HG03139 (cell line): ENCODE results near the gene GAL.

ENCODE experiments used
- ATAC-seq: cut with Tn5 transposase; IDR thresholded peaks from one replicate; pipeline ENCODE4 v1.9.1; 2021; ENCODE audit not compliant: unreplicated experiment

GAL gene

GRCh38 chr11:68680541-68681231 lies 3.7 kb upstream of the GAL start:
- ATAC-seq, result no peak

DNA sequence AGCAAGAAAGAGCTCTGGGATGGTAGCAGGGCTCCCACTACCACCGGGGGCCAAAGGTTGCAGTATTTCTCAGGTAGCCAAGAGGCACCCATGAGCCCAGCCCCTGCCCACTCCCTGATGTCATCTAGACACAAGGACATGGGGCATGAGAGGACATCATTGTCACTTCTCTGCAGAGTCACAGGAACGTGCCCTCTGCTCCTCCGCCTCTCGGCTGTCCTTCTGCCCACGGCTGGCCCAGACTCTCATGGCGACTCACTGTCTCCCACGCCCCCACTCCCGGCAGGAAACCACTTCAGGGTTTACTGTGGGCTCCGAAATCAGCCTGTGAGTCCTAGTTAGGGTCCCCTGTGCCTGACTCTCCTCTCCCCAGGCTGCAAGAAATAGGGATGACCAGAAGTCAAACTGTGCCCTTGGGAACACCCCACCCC lies 1.8 kb upstream of the GAL start:
- no peak for ATAC-seq

- ATAC-seq, result no peak
Observed at GRCh38 chr11:68683121-68683520, 1.2 kb upstream of the GAL start.

DNA sequence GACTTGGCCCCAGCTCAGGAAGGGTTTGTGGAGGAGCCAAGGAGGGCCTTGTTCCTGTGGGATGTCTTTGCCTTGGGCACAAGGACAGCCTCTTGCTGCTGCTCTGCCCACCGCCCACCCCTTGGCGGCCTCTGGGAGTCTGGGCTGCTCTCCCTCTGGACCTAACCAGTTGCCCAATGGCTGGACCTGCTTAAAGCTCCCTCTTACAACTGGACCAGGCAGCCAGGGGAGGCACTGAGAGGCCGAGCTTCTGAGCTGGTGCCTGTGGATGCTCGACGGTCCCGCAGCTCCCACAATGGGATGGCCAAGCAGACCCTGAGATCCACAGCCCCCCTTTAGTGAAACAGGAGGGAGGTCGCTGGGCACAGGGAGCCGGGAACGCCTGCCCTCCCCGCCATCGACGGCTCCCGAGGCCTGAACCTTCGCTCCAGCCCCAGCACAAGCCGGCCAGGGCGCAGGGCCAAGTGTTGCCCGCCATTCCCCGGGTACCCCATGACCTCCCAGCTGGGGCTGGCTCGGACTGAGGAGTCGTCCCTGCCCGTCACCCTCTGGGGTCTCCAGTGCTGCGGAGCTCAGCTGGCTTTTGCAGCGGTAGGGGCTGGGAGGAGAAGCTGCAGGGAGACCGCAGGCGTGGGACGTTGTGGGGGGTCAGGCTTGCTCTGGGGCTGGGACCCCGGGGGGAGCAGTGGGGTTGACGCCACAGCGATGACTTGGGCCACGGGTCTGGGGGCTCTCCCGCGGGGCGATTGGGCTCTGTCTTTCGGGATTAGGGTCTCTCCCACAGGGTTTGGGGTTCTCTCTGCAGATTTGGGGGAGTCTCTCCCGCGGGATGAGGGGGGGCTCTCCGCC lies 584 bp upstream of the GAL start:
- ATAC-seq, result no peak

GRCh38 chr11:68685656-68686380 lies 1.5 kb downstream of the GAL start:
- ATAC-seq, result no peak

GRCh38 chr11:68686486-68686885 lies 2.1 kb downstream of the GAL start:
- no peak for ATAC-seq

GRCh38 chr11:68687311-68687710 lies 3.0 kb downstream of the GAL start:
- no peak for ATAC-seq

DNA sequence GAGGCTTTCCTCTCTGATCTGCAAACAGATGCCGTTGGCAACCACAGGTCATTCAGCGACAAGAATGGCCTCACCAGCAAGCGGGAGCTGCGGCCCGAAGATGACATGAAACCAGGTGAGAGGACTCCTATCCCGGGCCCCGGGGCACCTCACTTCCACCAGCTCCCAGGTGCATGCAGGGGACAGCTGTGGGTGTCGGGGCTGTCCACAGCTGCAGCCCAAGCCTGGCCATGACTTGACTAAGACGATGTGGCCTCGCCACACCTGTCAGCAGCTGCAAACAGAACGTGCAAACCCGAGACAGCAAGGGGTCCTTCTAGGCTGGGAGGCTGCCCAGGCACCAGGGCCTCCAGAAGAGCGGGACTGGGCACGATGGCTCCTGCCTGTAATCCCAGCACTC lies 3.6 kb downstream of the GAL start:
- ATAC-seq, result no peak

- ATAC-seq, result no peak
Observed at GRCh38 chr11:68688881-68689280, 4.5 kb downstream of the GAL start.

GRCh38 chr11:68689737-68690625 lies 5.6 kb downstream of the GAL start:
- no peak for ATAC-seq

- ATAC-seq, result no peak
Observed at GRCh38 chr11:68690671-68691401, 6.5 kb downstream of the GAL start.

GRCh38 chr11:68691402-68691784 lies 7.0 kb downstream of the GAL start:
- no peak for ATAC-seq

DNA sequence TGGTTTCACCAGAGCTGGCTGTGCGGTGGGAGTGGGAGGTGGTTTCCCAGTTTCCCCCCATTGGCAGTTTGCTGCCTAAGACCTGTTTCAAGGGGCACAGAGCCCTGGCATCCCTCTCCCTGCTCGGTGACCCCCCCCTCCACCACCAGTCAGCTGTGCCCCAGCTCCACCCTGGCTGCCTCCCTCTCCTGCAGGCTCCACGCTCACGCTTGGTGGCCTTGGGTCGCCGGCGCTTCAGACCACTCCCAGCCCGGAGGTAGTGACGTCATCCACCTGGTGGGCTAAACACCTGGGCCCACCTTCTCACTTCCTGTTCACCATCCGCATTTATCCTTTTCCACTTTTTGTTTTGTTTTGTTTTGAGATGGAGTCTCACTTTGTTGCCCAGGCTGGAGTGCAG lies 7.8 kb downstream of the GAL start:
- ATAC-seq, result no peak

DNA sequence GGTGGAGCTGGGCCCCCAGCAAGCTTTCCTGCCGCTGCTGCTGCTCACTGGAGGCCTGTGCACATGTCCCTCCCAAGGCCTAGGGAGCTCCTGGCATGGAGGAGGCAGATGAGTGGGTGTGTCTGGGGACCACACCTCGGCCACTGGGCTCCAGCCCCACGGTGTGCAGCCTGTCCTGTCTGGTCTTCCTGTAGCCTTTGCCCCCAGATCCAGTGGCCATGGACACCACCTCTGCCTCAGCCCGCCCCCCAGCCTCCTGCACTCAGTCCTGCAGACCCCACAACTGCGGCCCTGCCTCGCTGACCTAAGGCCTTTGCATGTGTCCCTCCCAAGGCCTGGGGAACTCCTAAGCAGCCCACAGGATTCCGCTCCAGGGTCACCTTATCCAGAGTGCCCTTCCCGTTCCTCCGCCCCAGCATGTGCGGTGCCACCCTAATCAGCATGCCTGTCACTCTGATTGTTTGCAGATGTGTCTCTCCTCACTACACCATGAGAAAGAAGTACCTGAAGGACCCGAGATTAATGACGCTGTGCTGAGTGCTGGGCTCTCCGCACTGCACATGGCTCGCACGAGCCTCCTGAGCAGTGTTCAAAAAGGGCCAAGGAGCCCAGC lies 8.6 kb downstream of the GAL start:
- no peak for ATAC-seq

DNA sequence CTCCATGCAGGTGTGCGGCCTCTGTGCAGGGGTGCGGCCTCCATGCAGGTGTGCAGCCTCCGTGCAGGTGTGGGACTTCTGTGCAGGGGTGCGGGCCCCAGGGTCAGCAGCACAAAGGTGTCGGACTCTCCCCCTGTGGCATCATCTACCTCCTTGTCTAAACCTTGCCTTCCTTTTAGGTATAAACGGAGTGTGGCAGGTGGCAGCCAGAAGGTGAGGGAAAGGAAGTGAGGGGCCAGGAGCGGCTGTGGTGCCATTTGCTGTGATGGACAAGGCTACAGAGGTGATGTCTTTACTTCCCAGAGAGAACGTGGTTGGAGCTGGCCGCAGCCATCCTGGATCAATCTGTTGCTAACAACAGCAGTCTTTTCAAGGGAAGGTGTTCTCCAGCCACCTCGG lies 9.1 kb downstream of the GAL start:
- no peak for ATAC-seq

DNA sequence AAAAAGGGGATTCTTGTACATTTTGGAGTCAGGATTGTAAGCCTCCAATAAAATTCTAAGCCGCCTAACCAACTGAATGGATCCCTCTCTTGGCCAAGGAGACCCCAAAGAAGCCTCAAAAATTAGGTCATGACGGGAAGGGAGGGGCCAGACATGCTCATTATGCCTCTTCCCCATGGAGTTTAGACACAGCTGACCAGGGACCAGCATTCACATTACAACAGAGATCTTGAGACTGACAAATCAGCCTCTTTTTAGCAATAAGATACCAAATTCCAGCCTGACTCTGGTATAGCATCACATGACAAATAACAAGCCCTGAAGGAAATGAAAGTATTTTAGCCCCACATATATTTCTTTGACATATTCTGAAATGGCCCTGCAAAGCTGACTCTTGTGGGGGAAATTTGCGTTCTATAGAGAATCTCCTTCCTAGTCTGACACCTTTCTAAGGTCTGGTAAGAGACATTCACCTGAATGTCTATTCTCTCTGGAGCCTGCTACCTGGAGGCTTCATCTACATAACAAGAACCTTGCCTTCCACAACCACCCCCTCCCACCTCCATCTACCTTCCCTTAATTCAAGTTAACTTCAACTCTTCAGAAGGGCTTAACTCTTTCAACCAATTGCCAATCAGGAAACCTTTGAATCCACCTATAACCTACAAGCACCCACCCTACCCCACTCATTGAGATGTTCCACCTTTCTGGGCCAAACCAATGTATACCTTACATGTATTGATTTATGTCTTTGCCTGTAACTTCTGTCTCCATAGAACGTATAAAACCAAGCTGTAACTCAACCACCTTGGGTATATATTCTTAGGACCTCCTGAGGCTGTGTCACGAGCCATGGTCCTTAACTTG lies 10.3 kb downstream of the GAL start:
- ATAC-seq, result no peak

GRCh38 chr11:68695531-68695930 lies 11.2 kb downstream of the GAL start:
- ATAC-seq, result no peak

DNA sequence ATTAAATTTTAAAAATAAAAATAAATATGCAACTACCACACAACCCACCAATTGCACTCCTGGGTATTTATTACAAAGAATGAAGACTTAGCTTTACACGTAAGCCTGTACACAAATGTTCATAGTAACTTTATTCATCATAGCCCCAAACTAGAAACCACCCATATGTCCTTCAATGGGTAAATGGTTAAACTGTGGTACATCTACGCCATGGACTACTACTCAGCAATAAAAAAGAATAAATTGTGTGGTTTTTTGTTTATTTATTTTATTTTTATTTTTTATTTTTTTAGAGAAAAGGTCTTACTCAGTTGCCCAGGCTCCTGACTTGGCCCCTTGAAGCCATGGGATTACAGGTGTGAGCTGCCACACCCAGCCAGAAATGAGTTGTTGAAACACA lies 14.6 kb downstream of the GAL start:
- ATAC-seq, result no peak

- no peak for ATAC-seq
Observed at GRCh38 chr11:68704887-68705286, 20.5 kb downstream of the GAL start.
